HT1080 (cell line): ENCODE measurements around the gene IQCE. TPM values are rescaled to one million over a fixed set of nuclear protein-coding genes. Genes with fewer than 3 reads are reported as not detected.
"Not testable (repeated sequence)": the region's sequence is repeated elsewhere in the genome, so short reads cannot be mapped to it uniquely, and the experiment has no call there.

ENCODE experiments used
- DNase-seq: peaks from one replicate; pipeline ENCODE4 v3.0.0-alpha.2; 2015; ENCODE audit warnings: low read depth
- total RNA-seq: library from RNA; depleted of rRNA; stranded (reverse); fragments of >200 nt; shearing (Covaris generic); gene quantifications from 2 replicates; pipeline ENCODE4 v1.2.3, GENCODE V29; 2014

Gene IQCE
- total RNA-seq, 1 experiment from 2014 or later: 5.2 TPM

- DNase-seq: no peak
Measured at GRCh38 chr7:2551418-2551817, 7.4 kb upstream of the IQCE start.

DNA sequence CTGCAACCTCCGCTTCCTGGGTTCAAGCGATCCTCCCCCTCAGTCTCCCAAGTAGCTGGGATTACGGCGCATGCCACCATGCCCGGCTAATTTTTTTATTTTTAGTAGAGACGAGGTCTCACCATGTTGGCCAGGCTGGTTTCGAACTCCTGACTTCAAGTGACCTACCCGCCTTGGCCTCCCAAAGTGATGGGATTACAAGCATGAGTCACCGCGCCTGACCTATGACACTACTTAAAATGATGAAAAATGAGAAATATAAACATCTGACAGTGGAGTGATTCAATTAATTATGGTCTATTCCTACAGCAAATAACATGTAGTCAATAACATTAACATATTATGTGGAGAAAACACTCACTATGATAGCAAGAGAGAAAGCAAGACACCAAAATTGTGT is 5.7 kb upstream of the IQCE start:
- DNase-seq: no peak

- DNase-seq: no peak
Measured at GRCh38 chr7:2553831-2554581, 4.8 kb upstream of the IQCE start.

DNA sequence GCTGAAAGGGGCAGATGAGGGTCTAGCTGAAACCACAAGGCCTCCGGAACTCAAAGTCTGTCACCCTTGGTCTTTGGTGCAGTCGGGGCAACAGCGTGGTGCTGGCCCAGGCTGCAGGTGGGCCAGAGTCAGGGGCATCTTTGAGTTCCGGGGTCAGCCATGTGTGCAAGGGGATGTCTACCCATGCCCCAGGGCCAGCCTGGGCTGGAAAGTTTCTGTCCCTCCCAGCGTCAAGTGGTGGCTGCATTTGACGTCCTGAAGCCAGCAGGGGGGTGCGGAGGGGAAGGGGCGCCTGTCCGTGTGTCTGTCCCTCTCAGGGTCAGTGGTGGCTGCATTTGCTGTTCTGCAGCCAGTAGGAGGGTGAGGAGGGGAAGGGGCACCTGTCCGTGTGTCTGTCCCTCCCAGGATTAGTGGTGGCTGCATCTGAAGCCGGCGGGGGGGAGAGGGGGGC is 4.1 kb upstream of the IQCE start:
- no peak for DNase-seq

DNA sequence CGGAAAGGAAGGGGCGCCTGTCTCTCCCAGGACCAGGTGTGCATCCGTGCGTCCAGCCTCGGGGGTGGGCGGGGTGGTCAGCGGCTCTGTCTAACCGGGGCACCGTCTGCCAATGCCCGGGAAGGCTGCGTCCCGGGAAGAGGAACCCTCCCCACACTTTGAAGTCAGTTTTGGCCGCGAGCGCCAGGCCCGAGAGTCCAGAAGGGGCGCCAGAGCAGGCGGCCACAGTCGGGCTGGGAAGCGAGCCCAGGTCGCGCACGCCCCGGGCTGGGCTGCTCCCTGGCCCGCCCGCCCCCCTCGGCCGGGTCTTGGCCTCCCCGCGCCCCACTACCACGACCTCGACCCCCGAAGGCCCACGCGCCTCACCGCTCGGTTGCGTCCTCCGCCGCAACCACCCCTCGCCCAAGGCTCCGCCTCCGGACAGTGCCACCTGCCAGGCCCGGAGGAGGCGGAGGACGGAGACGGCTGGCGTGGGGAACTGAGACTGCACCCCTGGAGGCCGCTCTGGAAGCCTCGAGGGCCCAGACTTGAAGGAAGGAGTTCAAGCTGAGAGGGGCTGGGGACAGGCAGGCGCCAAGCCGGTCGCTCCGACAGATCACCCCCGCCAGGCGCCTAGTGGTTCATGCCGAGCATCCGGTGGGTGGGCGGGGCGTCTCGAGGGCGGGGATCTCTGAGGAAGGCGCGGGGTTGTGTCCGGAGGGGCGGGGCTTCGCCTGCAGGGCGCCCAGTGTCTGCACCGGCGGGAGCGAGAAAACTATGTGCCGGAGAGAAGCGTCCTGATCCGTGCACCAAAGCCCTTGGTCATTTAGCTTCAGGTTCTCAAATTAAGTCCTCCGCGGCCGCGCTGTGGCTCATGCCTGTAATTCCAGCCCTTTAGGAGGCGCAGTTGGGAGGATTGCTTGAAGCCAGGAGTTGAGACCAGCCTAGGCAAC is 3.4 kb upstream of the IQCE start, which contains the start of gene BRAT1:
Gene BRAT1 (minus strand): TSS at position 404 of the 932 bp plus-strand sequence. CDS start 1,093 bp downstream, outside the sequence.
- DNase-seq: peak; percentile 95

GRCh38 chr7:2559283-2559950 is 638 bp downstream of the IQCE start:
- DNase-seq: no peak

- not testable (repeated sequence) for DNase-seq
Measured at GRCh38 chr7:2563955-2564354, 5.2 kb downstream of the IQCE start.

DNA sequence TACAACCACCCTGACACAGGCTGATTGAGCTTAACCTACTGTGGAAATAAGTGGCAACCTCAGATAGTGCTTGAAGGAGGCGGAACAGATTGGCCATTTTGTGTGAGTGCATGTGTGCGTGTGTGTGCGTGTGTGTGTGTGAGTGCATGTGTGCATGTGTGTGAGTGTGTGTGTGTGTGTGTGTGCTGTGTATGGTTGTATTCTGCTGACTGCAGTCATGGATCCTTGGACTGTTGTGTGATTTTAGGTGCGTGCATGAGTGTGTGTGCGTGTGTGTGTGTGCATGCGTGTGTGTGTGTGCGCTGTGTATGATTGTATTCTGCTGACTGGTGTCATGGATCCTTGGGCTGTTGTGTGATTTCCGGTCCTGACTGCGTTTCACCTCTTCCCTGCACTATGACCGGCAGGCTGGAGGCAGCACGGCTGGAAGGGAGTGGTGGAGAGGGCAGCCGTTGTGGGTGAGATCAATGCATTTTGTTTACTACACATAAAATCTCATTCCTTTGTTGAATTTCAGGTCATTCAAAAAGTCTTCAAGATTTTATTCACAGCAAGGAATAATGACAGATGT is 6.3 kb downstream of the IQCE start:
- no peak for DNase-seq

DNA sequence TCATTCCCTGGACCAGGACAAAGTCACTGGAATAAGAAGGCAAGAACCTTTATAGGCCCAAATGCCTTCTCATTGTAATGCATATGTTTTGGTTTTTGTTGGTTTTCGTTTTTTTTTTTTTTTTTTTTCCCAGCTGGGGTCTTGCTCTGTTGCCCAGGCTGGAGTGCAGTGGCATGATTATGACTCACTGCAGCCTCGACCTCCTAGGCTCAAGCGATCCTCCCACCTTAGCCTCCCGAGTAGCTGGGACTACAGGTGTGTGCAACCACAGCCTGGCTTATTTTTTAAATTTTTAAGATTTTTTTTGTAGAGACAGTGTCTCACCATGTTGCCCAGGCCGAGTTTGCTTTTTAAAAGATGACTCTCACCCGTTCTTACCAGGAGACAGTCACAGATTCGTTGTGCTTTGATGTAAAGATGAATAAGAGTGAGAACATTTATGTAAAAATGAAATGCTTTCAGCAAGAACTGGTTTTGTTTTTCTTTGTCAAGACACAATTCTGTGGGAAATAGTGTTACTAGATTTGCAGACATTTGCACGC is 7.6 kb downstream of the IQCE start:
- no peak for DNase-seq

DNA sequence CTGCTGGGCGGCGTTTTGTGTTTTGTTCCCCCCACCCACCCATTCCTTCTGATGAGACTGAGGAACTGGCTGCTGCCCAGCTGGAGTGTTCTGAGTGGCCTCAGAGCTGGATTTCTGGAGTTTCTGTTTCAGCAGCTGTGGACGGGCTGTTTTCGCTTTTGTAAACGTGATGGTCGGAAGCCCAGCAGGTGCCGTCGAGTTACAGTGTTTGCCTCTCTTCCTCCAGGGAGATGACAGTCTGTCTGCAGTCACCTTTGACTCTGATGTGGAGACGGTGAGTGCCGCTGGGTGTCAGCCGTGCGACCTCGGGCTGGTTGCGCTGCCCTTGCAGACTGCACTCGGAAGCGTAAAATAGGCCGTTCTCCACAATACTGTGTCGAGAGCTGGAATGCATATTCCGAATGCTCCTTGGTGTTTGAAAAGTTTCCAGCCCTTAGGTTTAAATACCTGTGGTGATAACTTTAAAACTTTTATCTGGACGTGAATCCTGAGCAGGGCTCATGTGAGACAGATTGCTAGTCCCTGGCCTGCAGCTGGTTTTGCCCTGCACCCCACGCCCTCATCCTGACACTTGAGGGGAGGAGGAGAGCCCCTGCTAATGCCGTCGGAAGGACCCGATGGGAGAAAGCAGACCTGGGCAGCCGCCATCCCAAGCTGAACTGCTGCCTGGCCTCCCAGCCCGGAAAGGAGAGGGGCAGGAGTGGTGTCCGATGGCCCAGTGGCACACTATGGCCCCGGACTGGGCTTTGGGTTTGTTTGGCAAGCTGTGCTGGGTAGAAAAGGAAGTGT is 8.3 kb downstream of the IQCE start:
- no peak for DNase-seq

DNA sequence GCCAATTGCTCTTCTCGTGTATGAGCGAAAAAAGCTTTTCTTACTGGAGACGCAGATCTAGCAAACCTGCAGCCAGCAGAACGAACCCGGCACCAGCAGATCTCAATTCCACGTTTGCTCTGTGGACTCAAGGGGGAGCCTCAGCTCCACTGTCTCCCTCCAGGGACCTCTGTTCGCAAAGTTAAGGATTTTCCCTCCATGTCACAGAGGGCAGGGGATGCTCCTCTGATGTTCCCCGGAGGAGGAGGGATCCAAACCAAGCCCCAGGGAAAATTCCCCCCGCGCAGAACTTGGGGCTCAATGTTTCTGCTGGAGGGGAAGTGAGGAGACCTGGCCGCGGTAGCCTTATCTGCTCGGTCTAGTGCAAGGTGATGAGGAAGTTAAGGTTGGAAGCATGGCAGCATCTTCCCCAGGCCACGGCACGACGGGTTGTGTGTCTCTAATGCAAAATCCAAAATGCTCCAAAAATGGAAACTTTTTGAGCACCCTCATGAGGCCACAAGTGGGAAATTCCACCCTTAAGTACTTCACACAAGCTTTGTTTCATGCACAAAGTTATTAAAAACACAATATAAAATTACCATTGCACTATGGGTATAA is 9.0 kb downstream of the IQCE start:
- no peak for DNase-seq

GRCh38 chr7:2568521-2569223 is 9.9 kb downstream of the IQCE start:
- DNase-seq: no peak

GRCh38 chr7:2569421-2569820 is 10.6 kb downstream of the IQCE start:
- no peak for DNase-seq

GRCh38 chr7:2570021-2570420 is 11.2 kb downstream of the IQCE start:
- no peak for DNase-seq

DNA sequence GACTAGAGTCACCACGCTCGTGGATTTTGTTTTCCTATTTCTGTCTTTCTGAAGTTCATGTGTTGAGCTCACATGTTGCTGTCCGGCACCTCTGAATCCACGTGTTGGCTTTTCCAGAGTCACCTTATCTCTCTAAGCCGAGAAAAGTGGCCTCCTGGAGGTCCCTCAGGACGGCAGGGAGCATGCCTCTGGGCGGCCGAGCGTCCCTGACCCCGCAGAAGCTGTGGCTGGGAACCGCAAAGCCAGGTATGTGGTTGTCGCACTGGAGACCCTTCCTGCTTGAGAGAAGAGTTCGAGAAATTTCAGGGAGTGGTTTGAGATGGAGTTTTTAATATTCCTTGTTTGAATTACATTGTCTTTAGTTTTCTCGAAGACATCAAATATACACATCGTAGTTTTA is 12.6 kb downstream of the IQCE start:
- no peak for DNase-seq

GRCh38 chr7:2572101-2572842 is 13.5 kb downstream of the IQCE start:
- peak; percentile 39 for DNase-seq

- no peak for DNase-seq
Measured at GRCh38 chr7:2573761-2574160, 15.0 kb downstream of the IQCE start.

- no peak for DNase-seq
Measured at GRCh38 chr7:2575046-2575732, 16.4 kb downstream of the IQCE start.
